Measurements from ENCODE around the gene PRKAG2.
A peak's percentile ranks its signal among the peaks of the same experiment; 100 is the strongest.

PRKAG2 gene

GRCh38 chr7:151524845-151525244, 352.1 kb downstream of the PRKAG2 start:
- no peak for DNase-seq

- DNase-seq: no peak
These were observed 352.6 kb downstream of the PRKAG2 start for GRCh38 chr7:151524331-151524730.

- peak; percentile 7 for DNase-seq
These were observed 356.3 kb downstream of the PRKAG2 start for GRCh38 chr7:151520419-151521261.

- DNase-seq: peak; percentile 98
These were observed 357.0 kb downstream of the PRKAG2 start, which contains the start of gene RHEB for GRCh38 chr7:151519765-151520418. RHEB (minus strand) TSS chr7:151519895; CDS start chr7:151519511, 384 bp downstream.

GRCh38 chr7:151518947-151519764, 357.8 kb downstream of the PRKAG2 start:
- peak; percentile 67 for DNase-seq

GRCh38 chr7:151518105-151518946, 358.6 kb downstream of the PRKAG2 start:
- peak; percentile 25 for DNase-seq

- no peak for DNase-seq
These were observed 359.3 kb downstream of the PRKAG2 start for GRCh38 chr7:151517601-151518104.

GRCh38 chr7:151515276-151515565, 361.7 kb downstream of the PRKAG2 start:
- no peak for DNase-seq

GRCh38 chr7:151514461-151515275, 362.2 kb downstream of the PRKAG2 start:
- DNase-seq: no peak

- no peak for DNase-seq
These were observed 363.8 kb downstream of the PRKAG2 start for GRCh38 chr7:151513133-151513532.

- DNase-seq: no peak
These were observed 364.6 kb downstream of the PRKAG2 start for GRCh38 chr7:151512353-151512752.

GRCh38 chr7:151511946-151512345, 365.0 kb downstream of the PRKAG2 start:
- DNase-seq: no peak

- DNase-seq: no peak
These were observed 365.6 kb downstream of the PRKAG2 start for GRCh38 chr7:151511270-151511669.

GRCh38 chr7:151509670-151510333, 367.1 kb downstream of the PRKAG2 start:
- no peak for DNase-seq

- DNase-seq: no peak
These were observed 367.9 kb downstream of the PRKAG2 start for GRCh38 chr7:151508991-151509390.

- DNase-seq: no peak
These were observed 369.1 kb downstream of the PRKAG2 start for GRCh38 chr7:151507806-151508205.

- no peak for DNase-seq
These were observed 370.0 kb downstream of the PRKAG2 start for GRCh38 chr7:151506901-151507382.
